ENCODE results near the gene USP47. TPM values are rescaled to one million over a fixed set of nuclear protein-coding genes. Genes with fewer than 3 reads are reported as not detected.

USP47 gene
- total RNA-seq, 1 donor from 2014 or later = 53.7 TPM

DNA sequence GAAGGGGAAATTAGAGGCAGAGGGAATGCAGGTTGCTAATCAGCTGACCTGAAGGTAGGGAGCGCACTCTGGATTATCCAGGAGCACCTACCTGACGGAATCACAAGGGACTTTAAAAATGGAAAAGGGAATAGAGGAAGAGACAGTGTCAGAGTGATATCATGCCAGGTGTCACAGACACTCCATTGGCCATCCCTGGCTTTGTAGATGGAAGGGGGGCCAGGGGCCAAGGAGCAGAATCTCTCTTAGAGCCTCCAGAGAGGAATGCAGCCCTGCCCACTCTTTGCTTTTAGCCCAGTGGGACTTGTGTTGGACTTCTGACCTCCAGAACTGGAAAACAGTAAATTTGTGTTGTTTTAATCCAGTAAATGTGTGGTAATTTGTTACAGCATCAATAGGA lies 128.8 kb downstream of the USP47 start:
- Histone ChIP-seq H3K27ac (replicated peaks) (peak overlapping the region; percentile 65), H3K9me3 (replicated peaks) (no peaks in the 10 kb centered on the region), H3K27me3 (ENCODE audit: low read depth) (no peaks in the 10 kb centered on the region), H3K4me1 (peaks cover 92% of the 10 kb centered on the region), H3K36me3 (peaks cover 5% of the 10 kb centered on the region), H3K4me3 (no peak overlapping the region)
- intact Hi-C loops (cut with micrococcal nuclease) = no loop called here
- no peak for DNase-seq
- TF ChIP-seq, protein P1, sequence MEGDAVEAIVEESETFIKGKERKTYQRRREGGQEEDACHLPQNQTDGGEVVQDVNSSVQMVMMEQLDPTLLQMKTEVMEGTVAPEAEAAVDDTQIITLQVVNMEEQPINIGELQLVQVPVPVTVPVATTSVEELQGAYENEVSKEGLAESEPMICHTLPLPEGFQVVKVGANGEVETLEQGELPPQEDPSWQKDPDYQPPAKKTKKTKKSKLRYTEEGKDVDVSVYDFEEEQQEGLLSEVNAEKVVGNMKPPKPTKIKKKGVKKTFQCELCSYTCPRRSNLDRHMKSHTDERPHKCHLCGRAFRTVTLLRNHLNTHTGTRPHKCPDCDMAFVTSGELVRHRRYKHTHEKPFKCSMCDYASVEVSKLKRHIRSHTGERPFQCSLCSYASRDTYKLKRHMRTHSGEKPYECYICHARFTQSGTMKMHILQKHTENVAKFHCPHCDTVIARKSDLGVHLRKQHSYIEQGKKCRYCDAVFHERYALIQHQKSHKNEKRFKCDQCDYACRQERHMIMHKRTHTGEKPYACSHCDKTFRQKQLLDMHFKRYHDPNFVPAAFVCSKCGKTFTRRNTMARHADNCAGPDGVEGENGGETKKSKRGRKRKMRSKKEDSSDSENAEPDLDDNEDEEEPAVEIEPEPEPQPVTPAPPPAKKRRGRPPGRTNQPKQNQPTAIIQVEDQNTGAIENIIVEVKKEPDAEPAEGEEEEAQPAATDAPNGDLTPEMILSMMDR (IDR thresholded peaks at IDR 0.05; ENCODE audit: borderline replicate concordance) = no peak

DNA sequence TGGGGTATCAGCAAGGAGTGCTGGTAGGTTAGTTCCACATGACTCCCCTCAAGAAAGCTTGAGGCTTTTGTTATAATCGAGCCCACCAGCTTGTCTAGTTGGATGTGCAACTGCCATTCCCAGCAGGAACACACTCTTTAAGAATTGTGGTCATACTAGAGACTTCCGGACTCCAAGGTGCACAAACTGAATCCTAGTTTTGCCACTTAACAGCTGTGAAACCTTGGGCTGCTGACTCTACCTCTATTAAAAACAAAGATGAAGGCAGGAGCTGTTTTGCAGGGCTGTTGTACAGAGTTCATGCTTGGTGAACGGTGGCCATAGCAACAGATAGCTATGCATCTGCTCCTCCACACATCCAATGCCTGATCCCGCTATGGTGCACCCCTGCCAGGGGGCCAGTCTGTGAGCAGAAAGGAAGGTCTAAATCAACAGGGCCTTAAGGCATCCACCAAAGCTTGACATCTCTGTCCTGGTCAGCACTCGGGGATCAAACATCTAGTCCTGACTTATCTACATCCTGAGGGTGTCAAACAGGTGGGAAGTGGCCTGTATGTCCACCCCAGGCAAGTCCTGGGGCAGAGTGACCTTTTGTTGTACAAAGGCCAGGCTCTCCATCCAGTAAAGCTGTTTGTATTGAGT lies 130.3 kb downstream of the USP47 start:
- no peaks in the 10 kb centered on the region for H3K36me3 ChIP-seq
- peak overlapping the region; percentile 96 for H3K27ac ChIP-seq (replicated peaks)
- no peaks in the 10 kb centered on the region for H3K27me3 ChIP-seq (ENCODE audit: low read depth)
- H3K4me3 ChIP-seq = no peak overlapping the region
- H3K4me1 ChIP-seq = peaks cover 92% of the 10 kb centered on the region
- TF ChIP-seq, protein P1 (IDR thresholded peaks at IDR 0.05; ENCODE audit: borderline replicate concordance) = no peak
- no peaks in the 10 kb centered on the region for H3K9me3 ChIP-seq (replicated peaks)
- peak; percentile 12 for DNase-seq
- intact Hi-C loops (cut with micrococcal nuclease) = no loop called here

DNA sequence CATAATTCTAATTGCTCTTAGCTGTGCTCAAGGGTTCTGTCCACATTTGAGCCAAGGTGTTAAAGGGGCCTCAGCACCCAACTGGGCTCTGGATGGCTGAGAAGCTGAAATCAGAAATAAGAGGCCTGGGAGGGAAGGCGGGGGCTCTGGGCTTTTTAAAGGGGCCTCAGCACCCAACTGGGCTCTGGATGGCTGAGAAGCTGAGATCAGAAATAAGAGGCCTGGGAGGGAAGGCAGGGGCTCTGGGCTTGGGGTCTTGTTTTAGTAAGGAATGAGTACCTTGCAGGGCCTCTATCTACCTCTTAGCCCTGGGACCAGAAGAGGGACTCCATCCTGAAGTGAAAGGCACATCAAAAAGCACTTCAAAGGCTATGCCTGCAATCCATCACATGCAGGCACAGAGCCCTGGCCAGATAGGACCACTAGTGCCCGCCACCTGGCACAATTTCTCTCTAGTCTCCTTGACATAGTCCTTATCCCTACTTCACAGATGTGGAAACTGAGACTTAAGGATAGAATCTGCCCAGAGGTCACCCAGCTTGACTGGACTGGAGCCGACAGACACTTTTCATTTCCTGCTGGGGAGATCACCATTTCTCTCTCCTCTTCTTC lies 131.1 kb downstream of the USP47 start:
- H3K9me3 ChIP-seq (replicated peaks) = no peaks in the 10 kb centered on the region
- TF ChIP-seq, protein P1 (IDR thresholded peaks at IDR 0.05; ENCODE audit: borderline replicate concordance) = no peak
- H3K36me3 ChIP-seq = no peaks in the 10 kb centered on the region
- H3K27ac ChIP-seq (replicated peaks) = peak overlapping the region; percentile 96
- H3K4me3 ChIP-seq = no peak overlapping the region
- DNase-seq = peak; percentile 35
- intact Hi-C loops (cut with micrococcal nuclease) = no loop called here
- peaks cover 97% of the 10 kb centered on the region for H3K4me1 ChIP-seq
- H3K27me3 ChIP-seq (ENCODE audit: low read depth) = no peaks in the 10 kb centered on the region

DNA sequence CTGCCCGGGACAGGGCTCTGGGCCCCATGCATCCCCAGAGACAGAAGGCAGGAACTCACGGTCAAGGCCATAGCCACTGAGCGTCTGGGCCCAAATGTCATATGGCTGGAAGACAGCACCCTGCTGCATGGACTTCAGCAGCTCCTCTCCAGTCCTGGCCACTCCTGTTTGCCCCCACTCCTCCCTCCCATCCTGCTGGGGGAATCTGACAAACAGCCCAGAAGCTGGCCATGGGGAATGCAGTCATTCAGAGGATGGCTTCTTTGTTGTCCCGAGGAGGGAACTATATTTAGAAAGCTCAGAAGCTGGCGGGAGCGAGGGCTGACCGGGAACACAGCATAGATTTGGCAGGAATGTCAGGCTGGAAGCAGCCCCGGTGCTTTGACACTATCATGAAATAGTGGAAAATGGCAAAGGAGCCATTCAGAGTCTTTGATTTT lies 131.6 kb downstream of the USP47 start:
- no peaks in the 10 kb centered on the region for H3K27me3 ChIP-seq (ENCODE audit: low read depth)
- peaks cover 100% of the 10 kb centered on the region for H3K4me1 ChIP-seq
- peak overlapping the region; percentile 96 for H3K27ac ChIP-seq (replicated peaks)
- TF ChIP-seq, protein P1 (IDR thresholded peaks at IDR 0.05; ENCODE audit: borderline replicate concordance) = no peak
- intact Hi-C loops (cut with micrococcal nuclease) = no loop called here
- H3K4me3 ChIP-seq = peak overlapping the region; percentile 18
- DNase-seq = peak; percentile 82
- H3K9me3 ChIP-seq (replicated peaks) = no peaks in the 10 kb centered on the region
- H3K36me3 ChIP-seq = no peaks in the 10 kb centered on the region

DNA sequence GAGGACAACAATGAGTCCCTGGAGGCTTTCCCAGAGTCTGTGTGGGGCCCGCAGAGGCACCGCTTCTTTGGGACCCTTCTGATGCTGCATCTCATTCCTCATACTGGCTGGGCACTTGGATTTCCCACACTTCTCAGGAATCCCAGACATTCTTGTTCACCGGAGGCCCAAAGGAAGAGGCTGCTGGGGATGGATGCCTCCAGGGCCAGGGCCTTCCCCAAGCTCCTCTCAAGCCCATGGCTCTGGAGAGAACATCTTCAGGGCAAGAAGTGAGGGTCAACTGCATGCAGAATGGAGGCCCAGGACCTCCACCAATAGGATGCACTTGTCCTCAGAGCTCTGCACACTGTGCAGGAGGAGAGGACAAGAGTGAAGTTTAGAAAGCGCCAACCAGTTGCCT lies 132.1 kb downstream of the USP47 start:
- H3K4me1 ChIP-seq = peaks cover 100% of the 10 kb centered on the region

More for the DNA sequence above, 132.1 kb downstream of the USP47 start:
- intact Hi-C loops (cut with micrococcal nuclease) = no loop called here
- peak overlapping the region; percentile 96 for H3K27ac ChIP-seq (replicated peaks)
- H3K36me3 ChIP-seq = no peaks in the 10 kb centered on the region
- peak overlapping the region; percentile 18 for H3K4me3 ChIP-seq
- DNase-seq = no peak
- no peaks in the 10 kb centered on the region for H3K9me3 ChIP-seq (replicated peaks)
- TF ChIP-seq, protein P1 (IDR thresholded peaks at IDR 0.05; ENCODE audit: borderline replicate concordance) = no peak
- H3K27me3 ChIP-seq (ENCODE audit: low read depth) = no peaks in the 10 kb centered on the region
